IPS-20b (cell line): ENCODE measurements around the gene ARHGAP26.

Experiments used
- H3K27ac ChIP-seq: one replicate; pipeline ENCODE4 v1.5.1; 2013; ENCODE audit warnings: low read length
- H3K27me3 ChIP-seq: 2 replicates; pipeline ENCODE4 v1.6.1; 2013; ENCODE audit warnings: mild to moderate bottlenecking, low read length, inconsistent platforms; ENCODE audit not compliant: insufficient read depth
- H3K36me3 ChIP-seq: 2 replicates; pipeline ENCODE4 v1.6.1; 2013; ENCODE audit warnings: low read depth, mild to moderate bottlenecking, inconsistent platforms, low read length, moderate library complexity; ENCODE audit not compliant: insufficient read depth
- H3K4me1 ChIP-seq: 2 replicates; pipeline ENCODE4 v1.6.1; 2013; ENCODE audit warnings: mild to moderate bottlenecking, control low read depth, inconsistent platforms, low read length, moderate library complexity; ENCODE audit not compliant: insufficient read depth
- H3K4me3 ChIP-seq: 2 replicates; pipeline ENCODE4 v1.5.1; 2013; ENCODE audit warnings: mild to moderate bottlenecking, low read length, inconsistent platforms
- H3K9ac ChIP-seq: 2 replicates; pipeline ENCODE4 v1.6.1; 2013; ENCODE audit warnings: low read depth, mild to moderate bottlenecking, inconsistent platforms, low read length, moderate library complexity
- H3K9me3 ChIP-seq: 2 replicates; pipeline ENCODE4 v1.6.1; 2013; ENCODE audit warnings: mild to moderate bottlenecking, low read depth, low read length, inconsistent platforms; ENCODE audit not compliant: insufficient read depth

ARHGAP26 gene

DNA sequence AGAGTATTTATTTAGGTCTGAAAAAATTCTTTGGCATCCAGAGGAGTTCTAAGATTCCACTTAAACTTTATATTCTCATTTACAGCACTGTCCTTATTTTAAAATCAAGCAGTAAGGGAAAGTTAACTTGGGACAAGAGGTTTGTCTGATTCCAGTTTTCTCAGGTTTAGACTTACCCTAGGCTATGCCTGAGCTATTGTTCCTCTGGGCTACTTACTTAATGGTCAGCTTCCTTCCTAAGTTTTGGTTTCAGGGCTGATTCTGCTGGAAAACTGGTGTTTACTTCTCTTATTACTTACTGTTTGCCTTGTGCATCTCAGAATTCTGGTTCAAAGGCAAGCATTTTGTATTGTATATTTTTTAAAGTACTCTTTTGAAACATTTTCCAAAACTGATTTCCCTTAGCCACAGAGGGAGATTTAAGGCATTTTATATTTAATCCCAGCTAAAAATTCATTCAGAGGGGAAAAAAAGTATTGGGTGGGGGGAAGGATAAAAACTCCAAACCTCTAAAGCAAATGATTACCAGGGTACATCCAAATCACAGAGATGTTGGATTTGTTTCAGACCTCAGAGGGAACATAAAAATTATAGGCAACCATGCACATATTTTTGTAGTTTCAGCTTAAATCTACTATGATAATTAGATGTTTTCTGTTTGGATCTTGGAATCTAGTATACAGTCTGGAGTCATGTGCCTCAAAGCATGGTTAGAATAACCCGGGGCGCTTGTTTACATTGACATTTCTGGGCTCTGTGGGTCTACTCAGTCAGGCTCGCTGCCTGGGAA lies 290.0 kb downstream of the ARHGAP26 start:
- Histone ChIP-seq H3K36me3 (peaks cover 21% of the 10 kb centered on the region; the same call in 1 of the 2 replicates), H3K27ac (no peak overlapping the region), H3K9ac (no peak overlapping the region), H3K4me3 (no peak overlapping the region), H3K9me3 (no peaks in the 10 kb centered on the region), H3K4me1 (no peaks in the 10 kb centered on the region), H3K27me3 (no peaks in the 10 kb centered on the region)

DNA sequence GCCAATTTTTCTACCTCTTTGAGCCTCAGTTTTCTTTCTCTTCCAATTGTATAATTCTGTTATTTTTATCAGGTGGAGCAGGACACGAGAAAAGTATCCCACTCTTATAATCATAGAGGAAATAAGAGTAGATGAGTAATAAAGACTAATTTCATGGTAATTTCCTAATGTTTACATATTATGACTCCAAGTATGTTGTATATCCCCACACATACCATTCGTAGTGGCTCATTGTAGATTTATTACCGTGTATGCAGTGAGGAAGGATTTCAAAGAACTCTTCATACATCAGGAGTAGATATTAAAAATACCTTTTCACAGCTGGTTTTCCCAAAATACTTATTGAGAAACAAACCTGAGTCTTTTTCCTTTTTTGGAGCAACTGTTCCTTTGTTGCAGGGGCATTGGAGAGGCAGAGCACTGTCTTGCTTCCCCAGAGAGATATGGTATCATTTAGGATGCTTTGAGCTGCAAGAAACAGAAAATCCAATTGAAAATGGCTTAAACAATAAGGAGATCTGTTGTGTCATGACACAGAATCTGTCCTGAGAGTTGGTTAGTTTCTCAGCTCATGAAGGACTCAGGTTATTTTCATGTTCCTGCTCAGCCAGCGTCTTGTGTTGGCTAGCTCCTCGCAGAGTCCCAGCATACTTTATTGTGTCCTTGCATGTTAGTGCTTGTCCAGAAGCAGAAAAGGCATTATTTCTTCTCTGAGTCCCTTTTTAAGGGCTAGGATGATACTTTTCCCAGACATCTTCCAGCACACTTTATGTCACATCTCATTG lies 291.2 kb downstream of the ARHGAP26 start:
- Histone ChIP-seq H3K9me3 (no peaks in the 10 kb centered on the region), H3K27me3 (no peaks in the 10 kb centered on the region), H3K9ac (no peak overlapping the region), H3K4me3 (no peak overlapping the region), H3K27ac (no peak overlapping the region), H3K36me3 (peaks cover 19% of the 10 kb centered on the region; the same call in 1 of the 2 replicates), H3K4me1 (peaks cover under 1% of the 10 kb centered on the region; the same call in 1 of the 2 replicates)

DNA sequence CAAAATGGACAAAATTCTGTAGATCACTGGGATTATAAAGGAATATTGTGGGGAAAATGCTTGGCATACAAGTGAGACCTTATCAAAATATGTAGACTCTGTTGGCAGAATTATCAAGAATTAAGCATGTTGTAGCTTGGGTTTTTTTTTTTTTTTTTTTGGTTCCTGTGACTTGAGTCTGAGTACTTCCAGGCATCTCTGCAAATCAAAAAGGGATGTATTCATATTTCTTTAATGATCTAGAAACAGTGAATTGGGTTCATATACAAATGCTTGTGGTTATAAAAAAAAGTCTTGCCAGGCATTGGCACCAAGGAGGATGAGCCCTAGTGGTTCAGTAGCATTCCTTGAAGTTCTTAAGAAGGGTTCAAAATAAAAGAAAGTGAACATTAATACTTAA lies 292.2 kb downstream of the ARHGAP26 start:
- Histone ChIP-seq H3K9me3 (no peaks in the 10 kb centered on the region), H3K4me3 (no peak overlapping the region), H3K4me1 (peaks cover 7% of the 10 kb centered on the region; the same call in 1 of the 2 replicates), H3K36me3 (peaks cover 9% of the 10 kb centered on the region; the same call in 1 of the 2 replicates), H3K27me3 (no peaks in the 10 kb centered on the region), H3K9ac (no peak overlapping the region), H3K27ac (no peak overlapping the region)

DNA sequence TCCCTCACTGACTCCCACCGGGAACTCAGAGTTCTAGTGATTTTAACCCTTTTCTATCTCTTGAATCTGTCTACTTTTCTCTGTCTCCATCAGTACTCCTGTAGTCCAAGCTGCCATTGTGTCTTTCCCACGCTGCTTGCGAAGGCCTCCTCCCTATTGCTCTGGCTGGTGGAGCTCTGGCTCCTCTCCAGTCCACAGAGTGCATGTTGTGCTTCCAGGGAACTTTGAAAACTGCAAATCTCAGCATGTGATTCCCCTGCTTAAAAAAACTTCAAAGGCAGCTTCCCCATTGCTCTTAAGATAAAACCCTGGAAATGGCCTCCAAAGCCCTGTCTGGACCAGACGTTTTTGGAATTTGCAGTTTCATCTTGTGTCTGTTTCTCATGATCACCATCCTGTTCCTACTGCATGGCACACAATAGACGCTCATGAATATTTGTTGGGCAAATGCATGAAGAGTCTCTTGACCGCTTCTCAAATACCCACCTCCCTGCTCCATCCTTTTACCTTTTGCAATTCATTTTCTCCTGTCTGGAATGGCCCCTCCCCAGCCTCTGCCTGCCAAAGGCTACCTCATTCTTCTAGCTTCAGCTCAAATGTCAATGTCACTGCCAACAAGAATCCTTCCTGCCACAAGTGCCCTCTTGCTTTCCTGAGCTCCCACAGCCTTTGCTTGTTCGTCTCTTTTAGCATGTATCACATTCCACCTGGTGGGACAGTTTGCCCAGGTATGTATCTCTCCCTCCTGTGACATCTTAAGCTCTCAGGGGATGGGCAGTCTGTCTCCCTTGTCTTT lies 293.2 kb downstream of the ARHGAP26 start:
- Histone ChIP-seq H3K36me3 (no peaks in the 10 kb centered on the region), H3K4me1 (peaks cover 7% of the 10 kb centered on the region; the same call in 1 of the 2 replicates), H3K27me3 (no peaks in the 10 kb centered on the region), H3K27ac (no peak overlapping the region), H3K9me3 (no peaks in the 10 kb centered on the region), H3K4me3 (no peak overlapping the region), H3K9ac (no peak overlapping the region)

DNA sequence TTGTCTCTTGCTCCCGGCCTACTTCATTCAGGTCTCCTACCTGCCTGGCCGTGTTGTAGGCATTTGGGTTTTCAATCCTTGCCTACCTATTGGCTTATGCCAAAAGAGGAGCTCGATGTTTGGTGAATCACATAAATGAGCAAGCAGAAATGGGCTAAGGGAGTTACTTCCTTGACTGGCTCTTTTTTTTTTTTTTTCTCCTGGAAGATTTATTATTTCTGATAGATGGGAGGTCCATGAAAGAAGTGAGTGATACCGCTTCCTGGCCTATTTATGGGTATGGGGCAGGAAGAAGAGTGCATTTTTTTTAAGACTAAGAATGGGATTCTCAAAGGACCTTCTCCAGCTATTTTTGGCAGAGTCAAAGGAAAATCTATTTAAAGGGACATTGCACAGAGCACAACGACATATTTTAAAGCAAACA lies 294.1 kb downstream of the ARHGAP26 start:
- Histone ChIP-seq H3K27ac (no peak overlapping the region), H3K27me3 (no peaks in the 10 kb centered on the region), H3K4me3 (no peak overlapping the region), H3K9me3 (no peaks in the 10 kb centered on the region), H3K4me1 (peaks cover 7% of the 10 kb centered on the region; the same call in 1 of the 2 replicates), H3K36me3 (0 out of 2 replicates have a peak, but pooled peaks cover 3% of the 10 kb centered on the region), H3K9ac (no peak overlapping the region)

DNA sequence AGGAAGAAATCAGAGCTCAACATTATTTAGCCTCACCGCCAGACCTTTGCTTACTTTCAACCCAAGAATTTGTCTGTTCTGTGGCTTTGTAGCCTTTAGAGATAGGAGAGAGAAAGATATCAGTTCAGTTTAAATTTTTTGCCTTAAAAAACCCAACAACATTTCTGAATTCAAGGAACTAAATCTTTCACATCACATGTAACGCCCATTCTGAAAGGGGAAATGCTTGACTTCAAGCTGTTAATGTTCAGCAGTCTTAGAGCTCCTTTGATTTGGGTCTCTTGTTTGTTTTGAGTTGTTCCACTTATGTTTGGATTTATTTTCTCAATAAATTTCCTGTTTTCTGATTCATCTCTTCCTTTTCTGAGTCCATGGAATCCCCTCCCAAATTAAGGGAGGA lies 294.5 kb downstream of the ARHGAP26 start:
- H3K27me3 ChIP-seq: no peaks in the 10 kb centered on the region
- H3K4me3 ChIP-seq: no peak overlapping the region
- H3K36me3 ChIP-seq: 0 out of 2 replicates have a peak, but pooled peaks cover 3% of the 10 kb centered on the region
- H3K27ac ChIP-seq: no peak overlapping the region
- H3K4me1 ChIP-seq: peaks cover 7% of the 10 kb centered on the region; the same call in 1 of the 2 replicates
- no peaks in the 10 kb centered on the region for H3K9me3 ChIP-seq
- H3K9ac ChIP-seq: no peak overlapping the region

DNA sequence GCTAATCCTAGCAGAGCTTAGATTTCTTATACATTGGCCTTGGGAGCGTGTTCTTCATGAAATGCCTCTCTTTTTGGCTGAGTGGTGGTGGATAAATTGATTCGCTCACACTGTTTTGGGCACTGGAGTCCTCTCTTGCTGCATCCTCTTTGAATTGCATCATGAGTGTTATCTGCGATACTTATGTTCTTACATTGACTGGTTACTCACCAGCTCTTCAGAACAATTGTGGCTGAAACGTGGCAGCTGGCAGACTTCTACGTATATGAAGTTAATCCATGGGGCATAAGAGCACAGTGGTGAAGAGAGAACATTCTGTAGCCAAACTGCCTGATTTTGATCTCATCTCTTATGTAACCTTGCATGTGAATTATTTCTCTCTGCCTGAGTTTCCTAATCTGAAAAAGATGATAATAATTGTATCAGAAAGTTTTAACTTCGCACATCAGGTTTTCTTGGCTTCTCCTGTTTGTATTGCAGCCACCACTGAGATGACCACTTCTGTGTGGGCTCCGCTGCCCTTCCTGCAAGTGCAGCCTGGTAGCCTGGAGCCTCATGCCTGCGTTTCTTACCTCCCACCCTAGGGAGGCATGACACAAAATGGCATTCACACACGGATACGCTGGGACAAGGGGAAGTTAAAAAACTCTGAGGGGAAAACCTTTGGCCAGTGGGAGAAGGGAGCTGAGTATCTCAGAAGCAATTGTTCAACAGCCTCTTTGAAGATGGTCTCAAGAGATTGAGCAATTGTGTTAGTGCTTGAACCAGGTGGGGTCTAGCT lies 295.2 kb downstream of the ARHGAP26 start:
- H3K4me3 ChIP-seq: no peak overlapping the region
- H3K4me1 ChIP-seq: peaks cover 7% of the 10 kb centered on the region; the same call in 1 of the 2 replicates
- no peak overlapping the region for H3K9ac ChIP-seq
- no peaks in the 10 kb centered on the region for H3K27me3 ChIP-seq
- H3K9me3 ChIP-seq: no peaks in the 10 kb centered on the region
- H3K36me3 ChIP-seq: 0 out of 2 replicates have a peak, but pooled peaks cover 3% of the 10 kb centered on the region
- H3K27ac ChIP-seq: no peak overlapping the region

DNA sequence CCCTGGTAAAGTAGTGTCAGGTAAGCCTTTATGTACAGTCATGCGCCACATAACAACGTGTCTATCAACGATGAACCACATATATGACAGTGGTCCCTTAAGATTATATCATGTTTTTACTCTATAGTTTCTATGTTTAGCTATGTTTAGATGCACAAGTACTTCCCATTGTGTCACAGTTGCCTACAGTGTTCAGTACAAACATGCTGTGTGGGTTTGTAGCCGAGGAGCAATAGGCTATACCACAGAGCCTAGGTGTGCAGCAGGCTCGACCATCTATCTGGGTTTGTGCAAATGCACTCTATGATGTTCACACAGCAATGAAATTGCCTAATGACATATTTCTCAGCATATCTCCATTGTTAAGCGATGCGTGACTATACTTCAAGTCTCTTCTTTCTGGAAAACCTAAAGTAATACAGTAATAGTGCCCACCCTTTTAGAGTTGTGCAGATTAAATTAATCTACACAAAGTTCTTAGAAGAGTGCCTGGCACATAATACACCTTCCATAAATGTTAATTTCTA lies 295.9 kb downstream of the ARHGAP26 start:
- H3K9me3 ChIP-seq: no peaks in the 10 kb centered on the region
- H3K36me3 ChIP-seq: 0 out of 2 replicates have a peak, but pooled peaks cover 3% of the 10 kb centered on the region
- no peak overlapping the region for H3K9ac ChIP-seq
- H3K4me3 ChIP-seq: no peak overlapping the region
- no peak overlapping the region for H3K27ac ChIP-seq
- H3K4me1 ChIP-seq: peaks cover 7% of the 10 kb centered on the region; the same call in 1 of the 2 replicates
- no peaks in the 10 kb centered on the region for H3K27me3 ChIP-seq

DNA sequence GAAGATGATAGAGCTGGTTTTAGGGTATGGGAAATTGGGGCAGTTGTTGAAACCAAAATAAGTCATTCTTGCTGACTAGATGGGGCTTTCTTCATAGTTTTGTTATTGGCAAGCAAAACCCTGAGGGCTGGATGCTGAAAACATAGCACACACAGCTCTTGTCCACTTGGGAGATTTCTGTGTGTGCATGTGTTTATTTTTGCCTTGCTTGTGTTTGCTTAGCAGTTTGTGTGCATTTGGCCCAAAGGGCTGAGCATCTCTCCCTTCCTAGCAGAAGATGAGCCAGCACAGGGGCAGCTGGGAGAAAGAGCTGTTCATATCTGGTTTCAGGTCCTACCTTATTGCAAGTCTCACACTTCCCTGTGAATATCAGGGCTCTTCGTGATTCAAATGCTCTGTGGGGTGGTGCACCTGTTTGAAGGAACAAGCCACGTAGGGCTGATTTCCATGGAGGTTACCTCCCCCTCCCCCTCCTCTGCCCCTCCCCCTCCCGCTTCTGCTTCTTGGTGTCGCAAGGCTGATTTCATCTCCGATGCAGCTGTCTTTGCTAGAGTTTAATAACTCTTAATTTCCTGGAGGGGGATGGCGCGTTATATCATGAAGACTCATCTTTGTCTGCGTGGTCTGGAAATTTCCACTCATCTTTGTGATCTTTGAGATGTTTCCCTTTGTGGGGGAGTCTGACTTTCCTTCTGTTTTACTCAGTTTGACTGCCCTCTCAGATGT lies 296.5 kb downstream of the ARHGAP26 start:
- Histone ChIP-seq H3K9me3 (0 out of 2 replicates have a peak, but pooled peaks cover under 1% of the 10 kb centered on the region), H3K4me3 (no peak overlapping the region)

DNA sequence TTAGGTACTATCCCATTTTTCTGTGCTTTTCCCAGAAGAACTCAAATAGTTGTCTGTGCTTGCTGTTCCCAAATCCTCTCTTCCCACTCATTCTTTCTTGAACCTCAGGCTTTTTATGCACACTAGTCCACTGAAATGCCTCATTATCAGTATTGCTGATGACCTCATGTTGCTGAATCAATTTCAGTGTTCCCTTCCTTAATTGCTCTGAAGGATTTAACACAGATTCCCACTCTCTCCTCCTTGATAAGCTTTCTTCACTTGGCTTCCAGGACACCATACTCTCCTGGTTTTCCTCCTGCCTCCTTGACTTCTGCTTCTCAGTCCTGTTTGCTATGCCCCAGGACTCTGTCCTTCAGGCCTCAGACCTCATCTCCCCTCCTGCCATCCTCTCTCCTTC lies 298.5 kb downstream of the ARHGAP26 start:
- H3K36me3 ChIP-seq: 0 out of 2 replicates have a peak, but pooled peaks cover 3% of the 10 kb centered on the region
- H3K4me1 ChIP-seq: peaks cover 7% of the 10 kb centered on the region; the same call in 1 of the 2 replicates
- H3K9ac ChIP-seq: no peak overlapping the region
- no peak overlapping the region for H3K27ac ChIP-seq
- H3K9me3 ChIP-seq: 0 out of 2 replicates have a peak, but pooled peaks cover 6% of the 10 kb centered on the region
- no peaks in the 10 kb centered on the region for H3K27me3 ChIP-seq
- no peak overlapping the region for H3K4me3 ChIP-seq

More for the DNA sequence above, 296.5 kb downstream of the ARHGAP26 start:
- H3K9ac ChIP-seq: no peak overlapping the region
- peaks cover 7% of the 10 kb centered on the region; the same call in 1 of the 2 replicates for H3K4me1 ChIP-seq
- 0 out of 2 replicates have a peak, but pooled peaks cover 3% of the 10 kb centered on the region for H3K36me3 ChIP-seq
- no peaks in the 10 kb centered on the region for H3K27me3 ChIP-seq
- H3K27ac ChIP-seq: no peak overlapping the region
